GM18511 (cell line): ENCODE data around the gene CNGB1.
"Not testable (repeated sequence)": the region's sequence is repeated elsewhere in the genome, so short reads cannot be mapped to it uniquely, and the experiment has no call there.

ENCODE experiments used
- ATAC-seq: cut with Tn5 transposase; IDR thresholded peaks from one replicate; pipeline ENCODE4 v1.9.1; 2021; ENCODE audit warnings: mild to moderate bottlenecking, moderate library complexity; ENCODE audit not compliant: unreplicated experiment

The CNGB1 gene

GRCh38 chr16:57866529-57866918 is 104.4 kb downstream of the CNGB1 start:
- no peak for ATAC-seq

- no peak for ATAC-seq
Observed at GRCh38 chr16:57865746-57866528, 105.0 kb downstream of the CNGB1 start.

- no peak for ATAC-seq
Observed at GRCh38 chr16:57863434-57864160, 107.3 kb downstream of the CNGB1 start.

- ATAC-seq: no peak
Observed at GRCh38 chr16:57862698-57863433, 108.1 kb downstream of the CNGB1 start.

GRCh38 chr16:57859331-57859730 is 111.6 kb downstream of the CNGB1 start:
- ATAC-seq: no peak

- no peak for ATAC-seq
Observed at GRCh38 chr16:57858635-57859034, 112.3 kb downstream of the CNGB1 start.

GRCh38 chr16:57857991-57858390 is 112.9 kb downstream of the CNGB1 start:
- ATAC-seq: not testable (repeated sequence)

- ATAC-seq: no peak
Observed at GRCh38 chr16:57855188-57855587, 115.7 kb downstream of the CNGB1 start.

GRCh38 chr16:57852189-57852588 is 118.7 kb downstream of the CNGB1 start:
- ATAC-seq: no peak

GRCh38 chr16:57848181-57848580 is 122.7 kb downstream of the CNGB1 start:
- no peak for ATAC-seq

- ATAC-seq: not testable (repeated sequence)
Observed at GRCh38 chr16:57846931-57847330, 124.0 kb downstream of the CNGB1 start.

- ATAC-seq: peak; percentile 85
Observed at GRCh38 chr16:57846078-57846697, 124.7 kb downstream of the CNGB1 start.

- no peak for ATAC-seq
Observed at GRCh38 chr16:57845115-57845514, 125.8 kb downstream of the CNGB1 start.

GRCh38 chr16:57844416-57845030 is 126.4 kb downstream of the CNGB1 start:
- ATAC-seq: no peak

GRCh38 chr16:57843400-57843799 is 127.5 kb downstream of the CNGB1 start:
- ATAC-seq: no peak

- no peak for ATAC-seq
Observed at GRCh38 chr16:57842601-57843000, 128.3 kb downstream of the CNGB1 start.

- no peak for ATAC-seq
Observed at GRCh38 chr16:57840833-57841232, 130.1 kb downstream of the CNGB1 start.

- ATAC-seq: no peak
Observed at GRCh38 chr16:57838161-57838560, 132.8 kb downstream of the CNGB1 start.

- no peak for ATAC-seq
Observed at GRCh38 chr16:57837305-57838125, 133.4 kb downstream of the CNGB1 start.

- ATAC-seq: not testable (repeated sequence)
Observed at GRCh38 chr16:57835439-57835838, 135.5 kb downstream of the CNGB1 start.
